ENCODE data around the gene IL2RA. TPM values are rescaled to one million over a fixed set of nuclear protein-coding genes. Genes with fewer than 3 reads are reported as not detected.
"Not testable (repeated sequence)": the region's sequence is repeated elsewhere in the genome, so short reads cannot be mapped to it uniquely, and the experiment has no call there.

The IL2RA gene
- total and polyA plus RNA-seq, 2 experiments from 2014 or later = not detected

DNA sequence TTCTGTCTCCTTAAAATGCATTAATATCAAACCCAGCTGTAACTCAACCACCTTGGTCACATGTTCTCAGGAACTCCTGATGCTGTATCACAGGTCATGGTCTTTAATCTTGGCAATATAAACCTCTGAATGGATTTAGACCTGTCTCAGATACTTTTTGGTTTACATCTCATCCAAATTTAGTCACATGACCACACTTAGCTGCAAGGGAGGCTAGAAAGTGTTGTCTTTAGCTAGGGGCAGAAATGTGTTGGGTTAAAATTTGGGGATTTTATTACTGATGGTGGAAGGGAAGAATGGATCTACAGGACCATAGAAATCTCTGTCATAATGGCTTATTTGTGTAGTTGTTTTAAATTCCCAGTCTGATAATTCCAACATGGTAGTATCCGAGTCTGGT, 55.2 kb downstream of the IL2RA start:
- no peaks in the 10 kb centered on the region for H3K36me3 ChIP-seq
- no peak for DNase-seq (ENCODE audit: low read depth in 1 of 2, low spot score in 1 of 2)
- TF ChIP-seq, protein P1, sequence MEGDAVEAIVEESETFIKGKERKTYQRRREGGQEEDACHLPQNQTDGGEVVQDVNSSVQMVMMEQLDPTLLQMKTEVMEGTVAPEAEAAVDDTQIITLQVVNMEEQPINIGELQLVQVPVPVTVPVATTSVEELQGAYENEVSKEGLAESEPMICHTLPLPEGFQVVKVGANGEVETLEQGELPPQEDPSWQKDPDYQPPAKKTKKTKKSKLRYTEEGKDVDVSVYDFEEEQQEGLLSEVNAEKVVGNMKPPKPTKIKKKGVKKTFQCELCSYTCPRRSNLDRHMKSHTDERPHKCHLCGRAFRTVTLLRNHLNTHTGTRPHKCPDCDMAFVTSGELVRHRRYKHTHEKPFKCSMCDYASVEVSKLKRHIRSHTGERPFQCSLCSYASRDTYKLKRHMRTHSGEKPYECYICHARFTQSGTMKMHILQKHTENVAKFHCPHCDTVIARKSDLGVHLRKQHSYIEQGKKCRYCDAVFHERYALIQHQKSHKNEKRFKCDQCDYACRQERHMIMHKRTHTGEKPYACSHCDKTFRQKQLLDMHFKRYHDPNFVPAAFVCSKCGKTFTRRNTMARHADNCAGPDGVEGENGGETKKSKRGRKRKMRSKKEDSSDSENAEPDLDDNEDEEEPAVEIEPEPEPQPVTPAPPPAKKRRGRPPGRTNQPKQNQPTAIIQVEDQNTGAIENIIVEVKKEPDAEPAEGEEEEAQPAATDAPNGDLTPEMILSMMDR (IDR thresholded peaks at IDR 0.05; ENCODE audit: low read depth, low read length) = no peak

DNA sequence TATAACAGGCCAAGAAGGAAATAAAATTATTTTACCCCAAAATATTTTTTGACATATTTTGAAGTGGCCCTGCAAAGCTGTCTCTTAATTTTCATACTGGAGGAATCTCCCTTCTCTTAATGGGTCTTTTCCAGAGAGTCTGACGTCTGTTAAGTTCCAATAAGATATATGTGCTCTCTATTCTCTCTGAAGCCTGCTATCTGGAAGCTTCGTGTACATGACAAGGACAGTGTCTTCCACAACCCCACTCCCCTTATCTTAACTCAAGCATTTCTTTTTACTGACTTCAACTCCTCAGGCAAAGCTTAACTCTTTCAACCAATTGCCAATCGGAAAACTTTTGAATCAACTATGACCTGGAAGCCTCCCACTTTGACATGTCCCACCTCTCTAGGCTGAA, 55.6 kb downstream of the IL2RA start:
- no peaks in the 10 kb centered on the region for H3K4me1 ChIP-seq (ENCODE audit: low read depth)
- H3K4me3 ChIP-seq = no peak overlapping the region
- TF ChIP-seq, protein P1 (IDR thresholded peaks at IDR 0.05; ENCODE audit: low read depth, low read length) = no peak
- H3K27ac ChIP-seq = no peak overlapping the region
- no peaks in the 10 kb centered on the region for H3K9me3 ChIP-seq (ENCODE audit: low read depth)
- H3K36me3 ChIP-seq = no peaks in the 10 kb centered on the region
- DNase-seq (ENCODE audit: low read depth in 1 of 2, low spot score in 1 of 2) = no peak
- no peaks in the 10 kb centered on the region for H3K27me3 ChIP-seq

More for the DNA sequence above, 55.2 kb downstream of the IL2RA start:
- Histone ChIP-seq H3K27ac (no peak overlapping the region), H3K4me3 (no peak overlapping the region), H3K9me3 (ENCODE audit: low read depth) (no peaks in the 10 kb centered on the region), H3K4me1 (ENCODE audit: low read depth) (no peaks in the 10 kb centered on the region), H3K27me3 (no peaks in the 10 kb centered on the region)

DNA sequence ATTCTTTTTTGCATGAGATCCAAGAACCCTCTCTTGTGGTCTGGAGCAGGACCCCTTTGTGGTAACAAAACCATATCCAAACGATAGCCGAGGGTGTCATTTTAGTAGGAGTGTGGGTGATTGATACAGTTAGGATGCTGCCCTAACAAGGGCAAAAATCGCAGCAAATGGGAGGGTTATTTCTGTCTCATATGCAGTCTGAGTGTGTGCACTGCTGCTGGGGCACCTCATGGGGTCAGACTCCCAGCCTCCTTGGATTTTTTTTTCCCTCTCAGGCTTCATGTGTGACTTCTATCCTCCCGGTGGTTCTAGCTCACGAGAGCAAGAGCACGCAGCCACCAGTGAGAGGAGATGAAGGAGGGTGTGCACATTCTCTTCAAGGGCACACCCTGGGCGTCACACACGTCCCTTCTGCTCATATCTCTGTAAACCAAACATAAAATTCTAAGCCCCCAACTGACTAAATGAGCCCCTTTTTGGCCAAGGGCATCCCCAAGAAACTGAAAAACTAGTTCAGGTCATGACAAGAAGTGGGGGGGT, 56.2 kb downstream of the IL2RA start:
- no peaks in the 10 kb centered on the region for H3K4me1 ChIP-seq (ENCODE audit: low read depth)
- no peaks in the 10 kb centered on the region for H3K27me3 ChIP-seq
- H3K9me3 ChIP-seq (ENCODE audit: low read depth) = no peaks in the 10 kb centered on the region
- H3K36me3 ChIP-seq = no peaks in the 10 kb centered on the region
- H3K27ac ChIP-seq = no peak overlapping the region
- DNase-seq (ENCODE audit: low read depth in 1 of 2, low spot score in 1 of 2) = no peak
- H3K4me3 ChIP-seq = no peak overlapping the region
- TF ChIP-seq, protein P1 (IDR thresholded peaks at IDR 0.05; ENCODE audit: low read depth, low read length) = no peak

DNA sequence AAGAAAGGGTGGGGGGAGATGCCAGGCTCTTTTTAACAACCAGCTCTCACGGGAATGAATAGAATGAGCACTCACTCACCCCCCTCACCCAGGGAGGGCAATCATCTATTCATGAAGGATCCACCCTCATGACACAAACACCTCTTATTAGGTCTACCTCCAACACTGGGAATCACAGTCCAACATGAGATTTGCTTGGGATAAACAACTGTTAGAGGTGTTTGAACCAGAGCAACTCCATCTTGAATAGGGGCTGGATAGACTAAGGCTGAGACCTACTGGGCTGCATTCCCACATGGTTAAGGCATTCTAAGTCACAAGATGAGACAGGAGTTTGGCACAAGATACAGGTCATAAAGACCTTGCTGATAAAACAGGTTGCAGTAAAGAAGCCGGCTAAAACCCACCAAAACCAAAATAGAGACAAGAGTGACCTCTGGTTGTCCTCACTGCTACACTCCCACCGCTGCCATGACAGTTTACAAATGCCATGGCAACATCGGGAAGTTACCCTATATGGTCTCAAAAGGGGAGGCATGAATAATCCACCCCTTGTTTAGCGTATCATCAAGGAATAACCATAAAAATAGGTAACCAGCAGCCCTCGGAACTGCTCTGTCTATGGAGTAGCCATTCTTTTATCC, 56.9 kb downstream of the IL2RA start:
- DNase-seq (ENCODE audit: low read depth in 1 of 2, low spot score in 1 of 2); H3K9me3 ChIP-seq (ENCODE audit: low read depth); H3K4me3 ChIP-seq; H3K4me1 ChIP-seq (ENCODE audit: low read depth); H3K27me3 ChIP-seq; H3K27ac ChIP-seq; H3K36me3 ChIP-seq: not testable (repeated sequence)

DNA sequence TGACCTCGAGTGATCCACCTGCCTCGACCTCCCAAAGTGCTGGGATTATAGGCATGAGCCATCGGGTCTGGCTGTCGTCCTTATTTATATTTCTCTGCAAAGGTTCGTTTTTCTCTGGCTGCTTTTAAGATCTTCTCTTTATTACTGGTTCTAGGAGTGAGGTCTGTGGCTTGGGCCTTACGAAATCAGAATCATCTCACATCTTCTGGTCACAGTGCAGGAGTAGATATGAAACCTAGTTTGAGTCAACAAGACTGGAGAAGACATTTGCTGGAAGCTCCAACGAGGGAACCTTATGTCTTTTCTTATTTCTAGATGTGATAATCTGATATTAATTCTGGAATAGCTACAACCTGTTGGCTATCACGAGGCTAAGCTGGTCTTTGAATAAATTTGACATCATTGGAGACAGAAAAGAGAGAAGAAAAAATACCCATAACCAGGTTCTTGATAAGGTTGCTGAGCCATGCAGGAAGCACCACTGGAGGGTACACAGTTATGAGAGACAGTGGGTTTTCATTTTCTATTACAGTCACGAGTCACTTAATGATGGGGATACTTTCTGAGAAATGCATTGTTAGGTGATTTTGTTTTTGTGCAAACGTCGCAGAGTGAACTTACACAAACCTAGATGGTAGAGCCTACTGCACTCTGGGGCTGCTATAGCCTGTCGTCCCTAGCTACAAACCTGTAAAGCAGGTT, 59.2 kb downstream of the IL2RA start:
- no peaks in the 10 kb centered on the region for H3K4me1 ChIP-seq (ENCODE audit: low read depth)
- no peak overlapping the region for H3K4me3 ChIP-seq
- H3K36me3 ChIP-seq = no peaks in the 10 kb centered on the region
- DNase-seq (ENCODE audit: low read depth in 1 of 2, low spot score in 1 of 2) = peak in 1 of 2 donors; percentile 7
- TF ChIP-seq, protein P1 (IDR thresholded peaks at IDR 0.05; ENCODE audit: low read depth, low read length) = no peak
- no peaks in the 10 kb centered on the region for H3K27me3 ChIP-seq
- H3K27ac ChIP-seq = no peak overlapping the region
- no peaks in the 10 kb centered on the region for H3K9me3 ChIP-seq (ENCODE audit: low read depth)
